ENCODE data around the gene CPNE8.

The CPNE8 gene

DNA sequence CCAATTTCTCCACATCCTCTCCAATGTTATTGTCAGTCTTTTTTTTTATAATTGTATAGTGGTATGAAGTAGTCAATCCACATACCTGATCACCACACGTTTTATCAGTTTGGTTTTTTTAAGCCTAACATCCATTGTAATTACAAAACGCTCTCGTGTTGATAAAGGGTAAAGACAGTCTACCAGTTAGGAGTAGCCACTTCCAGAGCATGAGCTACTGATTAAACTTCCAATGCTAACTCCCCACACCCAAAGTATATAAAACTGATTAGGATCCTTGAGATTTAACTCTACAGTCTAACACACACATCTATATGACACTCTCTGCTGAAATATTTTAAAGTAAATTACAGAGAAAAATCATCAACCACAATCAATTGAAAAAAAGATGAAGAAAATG is 20.7 kb downstream of the CPNE8 start:
- Mint-ChIP-seq H3K4me3 (no peak overlapping the region), H3K4me1 (ENCODE audit: low read depth) (no peaks in the 10 kb centered on the region), H3K27me3 (no peaks in the 10 kb centered on the region), H3K9me3 (ENCODE audit: low read depth) (peaks cover 3% of the 10 kb centered on the region), H3K36me3 (peaks cover 2% of the 10 kb centered on the region), H3K27ac (no peak overlapping the region)

DNA sequence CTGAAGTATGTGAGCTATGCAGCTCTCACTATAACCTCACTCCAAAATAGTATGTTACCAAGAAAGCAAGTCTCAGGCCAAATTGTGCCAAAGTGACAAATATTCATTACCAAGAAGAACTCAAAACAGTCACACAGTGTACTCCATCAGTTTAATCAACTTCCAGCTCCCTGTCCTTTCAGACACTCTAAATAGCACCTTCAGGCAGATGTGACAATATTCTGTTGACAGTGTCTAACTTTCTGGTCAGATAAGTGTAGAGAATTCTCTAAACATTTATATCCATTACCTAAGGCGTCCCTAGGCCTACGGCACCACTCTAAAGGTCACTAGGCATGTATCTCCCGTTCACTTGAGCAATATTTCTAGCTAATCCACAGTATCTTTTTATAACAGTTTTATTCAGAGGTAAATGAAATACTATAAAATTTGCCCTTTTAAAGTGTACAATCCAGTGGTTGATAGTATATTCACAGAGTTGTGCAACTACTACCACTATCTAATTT is 21.7 kb downstream of the CPNE8 start:
- Mint-ChIP-seq H3K4me3 (no peak overlapping the region), H3K27me3 (no peaks in the 10 kb centered on the region), H3K9me3 (ENCODE audit: low read depth) (peaks cover 3% of the 10 kb centered on the region), H3K4me1 (ENCODE audit: low read depth) (no peaks in the 10 kb centered on the region), H3K27ac (no peak overlapping the region), H3K36me3 (no peaks in the 10 kb centered on the region)

DNA sequence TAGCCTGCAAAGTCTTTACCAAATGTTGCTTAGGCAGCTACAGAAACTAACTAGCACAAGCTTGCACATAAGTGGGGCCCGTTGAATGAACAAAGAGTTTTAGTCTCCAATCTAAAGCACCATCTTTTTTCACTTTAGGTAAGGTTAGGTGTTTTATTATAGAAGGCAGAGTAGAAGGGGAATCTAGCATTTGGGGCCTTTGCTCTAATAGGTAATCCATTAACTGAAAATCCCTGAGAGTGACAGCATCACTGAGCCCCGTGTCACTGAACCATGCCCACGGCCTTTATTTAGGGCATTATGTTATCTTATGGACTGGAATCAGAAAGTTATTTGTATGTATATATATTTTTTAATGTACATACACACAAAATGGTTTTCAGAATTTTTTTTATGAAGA is 25.1 kb downstream of the CPNE8 start:
- Mint-ChIP-seq H3K36me3 (peaks cover 3% of the 10 kb centered on the region), H3K27ac (no peak overlapping the region), H3K9me3 (ENCODE audit: low read depth) (peaks cover 3% of the 10 kb centered on the region), H3K27me3 (no peaks in the 10 kb centered on the region), H3K4me1 (ENCODE audit: low read depth) (no peaks in the 10 kb centered on the region), H3K4me3 (no peak overlapping the region)

DNA sequence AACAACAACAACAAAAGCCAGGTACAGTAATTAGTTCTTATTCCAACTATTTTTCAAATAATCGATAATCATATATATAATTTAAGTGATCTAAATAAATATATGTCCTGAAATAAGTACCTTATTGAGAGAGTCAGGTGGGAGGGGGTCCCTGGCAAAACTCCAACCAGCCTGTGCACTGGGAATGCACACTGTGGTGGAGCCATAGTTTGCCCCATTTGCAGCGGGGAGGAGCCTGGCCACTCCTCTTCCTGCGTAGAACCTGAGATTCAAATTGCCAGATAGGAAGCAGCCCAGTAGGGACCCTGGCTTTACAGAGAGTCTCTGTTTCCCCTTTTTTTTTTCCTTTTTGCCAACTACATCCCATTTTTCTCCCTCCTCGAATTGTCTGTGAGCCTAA is 26.4 kb downstream of the CPNE8 start:
- no peak overlapping the region for H3K4me3 Mint-ChIP-seq
- peaks cover 3% of the 10 kb centered on the region for H3K36me3 Mint-ChIP-seq
- H3K27me3 Mint-ChIP-seq = no peaks in the 10 kb centered on the region
- H3K4me1 Mint-ChIP-seq (ENCODE audit: low read depth) = no peaks in the 10 kb centered on the region
- peaks cover 3% of the 10 kb centered on the region for H3K9me3 Mint-ChIP-seq (ENCODE audit: low read depth)
- H3K27ac Mint-ChIP-seq = no peak overlapping the region

DNA sequence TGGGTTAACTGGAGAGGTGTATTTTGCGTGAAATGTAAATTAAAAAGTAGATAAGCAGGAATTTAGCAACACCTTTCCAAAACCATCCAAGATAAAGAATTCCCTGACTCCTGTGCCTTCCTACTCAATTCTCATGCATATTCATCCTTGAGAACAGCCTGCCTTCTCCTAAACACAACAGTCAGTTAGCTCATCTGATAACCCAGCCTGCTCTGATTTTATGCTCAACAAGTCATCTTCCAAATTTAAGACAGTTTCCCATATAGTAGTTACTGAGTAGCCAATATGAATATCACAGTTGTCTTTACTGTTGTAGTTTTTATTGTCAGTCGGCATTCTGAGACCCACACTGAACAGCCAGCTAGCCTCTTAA is 27.1 kb downstream of the CPNE8 start:
- Mint-ChIP-seq H3K4me1 (ENCODE audit: low read depth) (no peaks in the 10 kb centered on the region), H3K27me3 (no peaks in the 10 kb centered on the region), H3K27ac (no peak overlapping the region)

DNA sequence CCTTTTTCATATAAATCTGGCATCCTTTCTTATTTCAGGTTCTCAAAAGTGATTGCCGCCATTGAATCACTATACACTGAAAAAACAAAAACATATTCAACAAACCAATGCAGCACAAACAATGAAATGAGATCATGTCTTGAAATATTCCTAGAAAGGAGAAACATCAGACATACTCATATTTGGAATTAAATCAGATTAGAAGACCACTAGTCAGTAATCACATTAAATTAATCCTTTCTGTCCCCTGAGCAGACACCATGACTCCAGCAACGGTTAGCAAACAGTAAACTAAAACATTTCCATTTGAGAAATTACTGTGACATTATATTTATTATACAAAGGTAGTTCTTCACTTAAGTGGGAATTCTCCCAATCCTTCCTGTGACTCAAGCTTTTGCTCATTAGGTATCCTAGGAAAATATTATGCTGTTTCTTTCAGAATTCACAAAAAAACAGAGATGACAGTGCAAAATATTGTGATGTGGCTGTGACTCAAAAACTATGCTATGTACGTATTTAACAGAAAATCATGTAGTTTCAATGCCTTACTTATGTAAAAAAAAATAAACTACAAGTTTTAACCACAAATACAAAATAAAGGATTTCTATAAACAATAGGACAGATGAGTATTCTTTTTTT is 29.7 kb downstream of the CPNE8 start:
- Mint-ChIP-seq H3K4me3 (no peak overlapping the region), H3K27me3 (no peaks in the 10 kb centered on the region), H3K36me3 (peaks cover 7% of the 10 kb centered on the region), H3K27ac (no peak overlapping the region), H3K9me3 (ENCODE audit: low read depth) (no peaks in the 10 kb centered on the region), H3K4me1 (ENCODE audit: low read depth) (no peaks in the 10 kb centered on the region)

More for the DNA sequence above, 27.1 kb downstream of the CPNE8 start:
- Mint-ChIP-seq H3K9me3 (ENCODE audit: low read depth) (peaks cover 3% of the 10 kb centered on the region), H3K4me3 (no peak overlapping the region), H3K36me3 (peaks cover 3% of the 10 kb centered on the region)

DNA sequence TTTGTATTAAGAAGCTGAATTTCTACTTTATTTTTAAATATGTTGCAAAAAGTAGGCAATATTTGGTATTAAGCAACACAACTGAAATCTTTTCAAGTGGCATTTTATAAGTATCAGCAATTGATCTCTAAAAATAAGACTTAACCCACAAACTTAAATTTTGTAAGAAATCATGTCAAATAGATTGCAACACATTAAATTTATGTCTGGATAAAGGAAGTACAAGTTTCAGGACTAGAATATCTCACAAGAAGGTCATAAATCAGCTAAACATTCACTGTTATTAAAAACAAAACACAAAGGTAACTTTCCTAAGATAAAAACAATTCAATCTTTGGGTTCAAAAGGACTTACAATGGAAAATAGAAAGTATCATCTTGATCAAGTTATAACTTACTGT is 32.8 kb downstream of the CPNE8 start:
- Mint-ChIP-seq H3K4me3 (no peak overlapping the region), H3K4me1 (ENCODE audit: low read depth) (no peaks in the 10 kb centered on the region), H3K9me3 (ENCODE audit: low read depth) (no peaks in the 10 kb centered on the region), H3K27me3 (no peaks in the 10 kb centered on the region), H3K27ac (no peak overlapping the region), H3K36me3 (peaks cover 9% of the 10 kb centered on the region)

DNA sequence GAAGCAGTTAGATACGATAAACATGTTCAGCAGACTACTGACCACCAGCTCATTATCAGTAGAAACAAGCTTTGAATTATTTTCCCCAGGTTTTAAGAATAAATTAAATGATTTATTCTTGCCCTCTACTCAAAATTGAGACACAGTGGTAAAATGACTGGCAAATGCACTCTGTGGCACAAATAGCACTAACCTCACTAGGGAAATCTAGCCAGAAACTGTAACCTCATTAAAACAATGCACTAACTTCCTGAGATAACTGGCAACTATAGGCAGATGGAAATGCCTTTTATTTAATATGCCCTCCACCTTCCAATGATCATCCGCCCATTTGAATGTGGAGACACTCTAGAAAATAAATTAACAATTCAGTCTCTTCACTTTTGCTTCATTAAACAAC is 33.2 kb downstream of the CPNE8 start:
- H3K4me1 Mint-ChIP-seq (ENCODE audit: low read depth) = no peaks in the 10 kb centered on the region
- H3K4me3 Mint-ChIP-seq = no peak overlapping the region
- peaks cover 9% of the 10 kb centered on the region for H3K36me3 Mint-ChIP-seq
- H3K27me3 Mint-ChIP-seq = no peaks in the 10 kb centered on the region
- no peaks in the 10 kb centered on the region for H3K9me3 Mint-ChIP-seq (ENCODE audit: low read depth)
- no peak overlapping the region for H3K27ac Mint-ChIP-seq

DNA sequence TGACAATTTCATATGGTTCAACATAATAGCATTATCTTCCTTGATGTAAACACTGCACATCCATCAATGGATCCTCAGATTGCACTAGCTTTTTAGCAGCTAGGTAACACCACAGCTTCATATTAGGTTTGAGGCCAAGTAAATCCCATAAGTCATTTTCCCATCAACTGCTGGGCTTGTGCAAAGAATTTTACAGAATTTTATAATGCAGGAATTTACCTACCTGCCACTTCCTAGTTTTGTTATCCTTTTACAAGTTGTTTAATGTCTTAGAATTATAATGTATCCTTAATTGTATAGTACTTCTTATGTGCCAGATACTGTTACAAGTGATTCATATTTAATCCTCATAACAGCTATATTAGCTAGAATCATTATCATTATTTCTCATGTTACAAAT is 36.4 kb downstream of the CPNE8 start:
- no peaks in the 10 kb centered on the region for H3K9me3 Mint-ChIP-seq (ENCODE audit: low read depth)
- H3K4me3 Mint-ChIP-seq = no peak overlapping the region
- no peaks in the 10 kb centered on the region for H3K27me3 Mint-ChIP-seq
- no peaks in the 10 kb centered on the region for H3K4me1 Mint-ChIP-seq (ENCODE audit: low read depth)
- H3K27ac Mint-ChIP-seq = no peak overlapping the region
- H3K36me3 Mint-ChIP-seq = peaks cover 7% of the 10 kb centered on the region

DNA sequence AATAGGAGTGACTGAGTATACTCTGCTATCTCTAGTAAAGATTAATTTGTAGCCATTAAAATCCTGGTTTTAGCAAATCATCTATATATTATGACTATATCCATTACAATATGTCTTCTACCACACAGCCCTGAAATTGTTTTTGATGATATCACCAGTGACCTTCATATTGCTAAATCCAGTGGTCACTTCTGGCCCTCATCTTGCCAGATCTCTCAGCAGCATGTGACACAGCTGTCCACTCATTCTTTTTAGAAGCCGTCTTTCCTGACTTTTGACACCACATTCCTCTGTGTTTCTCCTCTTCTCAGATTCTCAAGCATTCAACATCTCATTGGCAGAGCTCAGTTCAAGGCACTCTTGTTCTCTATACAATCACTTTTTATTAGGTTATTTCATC is 54.9 kb downstream of the CPNE8 start:
- Mint-ChIP-seq H3K27me3 (no peaks in the 10 kb centered on the region), H3K9me3 (ENCODE audit: low read depth) (no peaks in the 10 kb centered on the region), H3K36me3 (no peaks in the 10 kb centered on the region), H3K4me1 (ENCODE audit: low read depth) (no peaks in the 10 kb centered on the region), H3K4me3 (no peak overlapping the region), H3K27ac (no peak overlapping the region)

DNA sequence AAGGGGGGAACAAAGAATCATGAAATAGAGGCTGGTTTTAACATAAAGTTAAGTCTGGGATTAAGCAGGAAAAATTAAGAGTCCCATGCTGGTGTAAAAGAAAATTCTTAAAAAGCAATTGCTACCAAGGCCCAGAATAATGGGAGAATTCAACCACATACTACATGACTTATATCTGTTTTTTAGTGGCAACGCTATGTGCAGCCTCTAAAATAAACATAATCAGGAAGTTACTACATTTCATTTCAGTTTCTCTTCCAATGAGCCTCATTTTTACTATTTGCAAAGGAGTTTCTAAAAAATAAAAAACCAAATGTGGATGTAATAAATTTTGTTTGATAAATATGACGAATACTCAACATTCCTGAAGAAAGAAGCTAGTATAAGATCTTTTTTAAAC is 58.1 kb downstream of the CPNE8 start:
- H3K9me3 Mint-ChIP-seq (ENCODE audit: low read depth) = no peaks in the 10 kb centered on the region
- no peaks in the 10 kb centered on the region for H3K27me3 Mint-ChIP-seq
- H3K27ac Mint-ChIP-seq = no peak overlapping the region
- H3K4me1 Mint-ChIP-seq (ENCODE audit: low read depth) = no peaks in the 10 kb centered on the region
- H3K36me3 Mint-ChIP-seq = no peaks in the 10 kb centered on the region
- no peak overlapping the region for H3K4me3 Mint-ChIP-seq

DNA sequence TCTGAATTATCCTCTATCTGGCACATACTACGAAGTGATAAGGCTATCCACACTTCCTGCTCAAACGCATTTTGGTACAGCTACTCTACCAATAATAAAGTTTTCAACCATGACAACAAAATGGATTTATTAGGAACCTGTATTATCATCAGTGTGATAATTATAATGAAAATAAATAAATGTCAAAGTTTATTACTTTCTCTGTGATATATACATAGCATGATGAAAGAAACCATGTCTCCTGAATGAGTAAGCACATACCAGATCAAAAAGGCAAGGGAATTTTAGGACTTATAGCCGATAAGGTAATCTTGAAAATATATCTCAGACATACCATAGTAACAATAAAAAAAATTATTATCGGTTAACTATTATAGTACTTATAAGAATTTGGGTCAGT is 61.1 kb downstream of the CPNE8 start:
- no peaks in the 10 kb centered on the region for H3K9me3 Mint-ChIP-seq (ENCODE audit: low read depth)
- no peak overlapping the region for H3K4me3 Mint-ChIP-seq
- H3K4me1 Mint-ChIP-seq (ENCODE audit: low read depth) = no peaks in the 10 kb centered on the region
- no peaks in the 10 kb centered on the region for H3K27me3 Mint-ChIP-seq
- H3K27ac Mint-ChIP-seq = no peak overlapping the region
- H3K36me3 Mint-ChIP-seq = no peaks in the 10 kb centered on the region

DNA sequence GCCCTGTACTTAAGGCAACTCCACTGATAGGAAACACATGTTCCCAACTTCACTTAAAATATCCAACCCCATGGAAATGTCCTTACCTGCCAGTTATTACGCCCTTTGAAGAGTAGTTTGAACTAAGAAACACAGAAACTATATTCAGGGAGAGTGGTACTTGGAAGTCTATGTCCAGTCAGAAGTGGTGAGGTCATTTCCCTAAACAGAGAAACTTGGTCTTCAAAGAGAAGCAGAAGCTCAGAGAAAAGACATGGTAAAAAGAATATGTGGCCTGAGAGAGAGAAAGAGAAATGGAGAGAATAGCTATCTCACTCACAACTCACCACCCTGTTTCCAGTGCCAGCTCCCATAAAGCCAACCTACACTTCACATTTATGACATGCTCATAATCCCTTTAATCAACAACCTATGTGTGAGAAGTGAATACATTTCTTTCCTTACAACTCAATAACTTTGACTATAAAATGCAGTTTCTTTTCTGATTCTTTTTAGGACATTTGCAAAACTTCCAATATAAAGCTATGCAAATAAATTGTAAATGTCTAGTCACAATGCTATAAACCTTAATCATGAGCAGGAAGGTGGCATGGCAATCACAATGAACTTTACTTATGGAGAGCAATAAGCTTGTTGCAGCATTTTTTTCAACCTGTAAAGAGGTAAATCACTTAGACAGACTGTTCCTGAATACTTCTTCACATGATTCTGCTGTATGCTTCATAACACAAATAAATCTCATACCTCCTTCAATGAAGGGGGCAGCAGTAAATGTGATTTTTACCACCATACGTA is 67.1 kb downstream of the CPNE8 start:
- no peaks in the 10 kb centered on the region for H3K36me3 Mint-ChIP-seq
- no peaks in the 10 kb centered on the region for H3K9me3 Mint-ChIP-seq (ENCODE audit: low read depth)
- H3K4me1 Mint-ChIP-seq (ENCODE audit: low read depth) = no peaks in the 10 kb centered on the region
- H3K27ac Mint-ChIP-seq = no peak overlapping the region
- H3K4me3 Mint-ChIP-seq = no peak overlapping the region
- H3K27me3 Mint-ChIP-seq = no peaks in the 10 kb centered on the region

DNA sequence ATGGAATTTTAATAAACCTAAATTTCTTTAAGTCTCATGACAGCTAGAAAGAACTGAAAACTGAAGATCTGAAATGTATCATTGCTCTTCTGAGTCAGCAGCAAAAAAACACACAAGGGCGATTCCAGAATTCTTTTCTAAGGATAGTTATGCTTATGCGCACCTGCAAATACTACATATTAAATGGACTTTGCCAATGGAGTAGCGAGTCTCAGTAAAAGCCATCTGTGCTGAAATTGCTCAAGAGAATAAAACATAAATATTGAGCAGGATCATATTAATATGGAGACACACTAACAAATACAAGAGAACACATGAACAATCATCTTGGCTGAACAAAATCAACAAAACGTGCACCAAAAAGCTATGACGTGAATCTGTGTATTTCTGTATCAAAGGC is 73.7 kb downstream of the CPNE8 start:
- no peaks in the 10 kb centered on the region for H3K9me3 Mint-ChIP-seq (ENCODE audit: low read depth)
- no peaks in the 10 kb centered on the region for H3K36me3 Mint-ChIP-seq
- H3K4me1 Mint-ChIP-seq (ENCODE audit: low read depth) = no peaks in the 10 kb centered on the region
- no peaks in the 10 kb centered on the region for H3K27me3 Mint-ChIP-seq
- H3K4me3 Mint-ChIP-seq = no peak overlapping the region
- no peak overlapping the region for H3K27ac Mint-ChIP-seq

DNA sequence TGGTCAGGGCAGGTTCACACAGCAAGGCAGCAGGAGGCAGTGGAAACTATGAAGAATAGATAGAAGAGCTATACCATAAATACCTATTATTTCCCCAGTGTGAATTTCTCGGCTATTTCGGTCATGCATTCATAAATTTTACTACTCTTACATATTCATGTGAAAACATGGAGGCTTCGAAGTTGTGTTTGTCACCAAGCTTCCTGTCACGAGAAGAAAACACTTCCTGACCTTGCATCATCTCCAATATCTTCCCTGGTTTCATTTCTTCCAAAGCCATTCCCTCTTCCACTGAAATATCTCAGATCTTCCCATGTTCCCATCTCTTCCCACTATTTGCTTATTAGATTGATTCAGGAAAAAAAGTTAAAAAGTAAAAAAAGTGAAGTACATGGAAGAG is 80.4 kb downstream of the CPNE8 start:
- Mint-ChIP-seq H3K27me3 (no peaks in the 10 kb centered on the region), H3K36me3 (no peaks in the 10 kb centered on the region), H3K9me3 (ENCODE audit: low read depth) (no peaks in the 10 kb centered on the region), H3K27ac (no peak overlapping the region), H3K4me1 (ENCODE audit: low read depth) (no peaks in the 10 kb centered on the region), H3K4me3 (no peak overlapping the region)

DNA sequence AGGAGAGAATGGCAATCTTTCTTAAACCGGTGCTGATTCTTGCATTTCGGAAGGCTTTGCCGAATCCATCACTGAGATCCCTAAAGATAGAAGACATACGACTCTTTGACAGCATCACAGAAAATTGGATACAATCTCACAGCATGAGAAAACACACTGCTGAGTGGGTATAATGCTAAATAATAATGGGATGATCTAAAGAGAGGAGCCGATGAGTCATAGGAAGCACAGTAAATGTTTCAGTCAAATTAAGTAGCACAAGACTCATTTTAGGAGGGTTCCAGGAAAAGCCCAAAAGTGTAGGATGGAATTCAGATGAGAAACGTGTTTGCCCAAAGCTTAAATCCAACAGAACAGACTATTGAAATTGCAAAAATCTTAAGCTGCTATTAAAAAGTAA is 81.7 kb downstream of the CPNE8 start:
- Mint-ChIP-seq H3K4me1 (ENCODE audit: low read depth) (no peaks in the 10 kb centered on the region), H3K36me3 (no peaks in the 10 kb centered on the region), H3K27ac (no peak overlapping the region), H3K4me3 (no peak overlapping the region), H3K27me3 (no peaks in the 10 kb centered on the region), H3K9me3 (ENCODE audit: low read depth) (no peaks in the 10 kb centered on the region)

Measured in activated naive CD8-positive, alpha-beta T cell (primary cell).